ENCODE data around the gene FOXC1. TPM values are rescaled to one million over a fixed set of nuclear protein-coding genes. Genes with fewer than 3 reads are reported as not detected.

FOXC1 gene
- total and polyA plus RNA-seq, 9 of the 15 experiments (the other 6 are each of a cell fraction or from before 2014, with no cell fraction given), result not detected

DNA sequence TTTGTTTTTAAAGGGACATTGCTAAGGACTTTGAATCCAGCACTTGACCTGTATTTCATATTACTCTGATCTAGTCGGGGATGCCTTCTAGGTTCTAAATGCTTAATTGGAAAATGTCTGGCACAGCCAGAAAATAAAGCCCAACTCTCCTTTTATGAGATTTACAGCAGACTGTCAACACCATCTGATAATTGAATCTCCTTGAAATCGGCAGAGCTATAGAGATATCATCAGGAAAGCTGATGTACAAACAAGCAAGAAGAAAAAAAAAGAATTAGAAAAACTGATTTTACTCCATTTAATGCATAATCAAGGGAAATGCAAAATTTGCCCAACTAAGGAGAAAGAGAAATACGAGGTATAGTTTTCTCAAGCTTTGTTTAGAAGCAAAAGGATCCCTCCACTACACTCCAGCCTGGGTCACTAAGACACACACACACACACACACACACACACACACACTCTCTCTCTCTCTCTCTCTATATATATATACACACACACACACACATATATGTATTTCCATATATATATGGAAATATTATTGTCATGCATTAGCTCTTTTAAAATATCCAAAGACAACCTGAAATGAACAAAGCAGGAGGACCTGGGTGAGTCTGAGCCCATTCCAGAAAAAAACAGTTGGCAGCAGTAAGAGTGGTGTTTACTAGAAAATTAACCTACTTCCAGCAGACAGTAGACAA lies 9.5 kb upstream of the FOXC1 start:
- Histone ChIP-seq H3K9me1 (ENCODE audit: control insufficient read depth, insufficient read depth, low read length) (no peaks in the 10 kb centered on the region), H3K79me2 (ENCODE audit: control insufficient read depth, insufficient read depth, low read length) (no peaks in the 10 kb centered on the region), H3K4me2 (ENCODE audit: insufficient read depth, low read length) (no peak overlapping the region), H3K36me3 (ENCODE audit: control insufficient read depth, insufficient read depth, low read length) (no peaks in the 10 kb centered on the region), H3K27ac (ENCODE audit: extremely low read depth, low read depth, low read length) (no peak overlapping the region), H3K9ac (ENCODE audit: insufficient read depth in 1 of 2, low read depth in 2 of 2, low read length in 2 of 2) (no peak overlapping the region), H4K20me1 (replicated peaks; ENCODE audit: control insufficient read depth, insufficient read depth, low read length) (peaks cover 20% of the 10 kb centered on the region; the same call in 1 of the 2 replicates), H3K4me3 (no peak overlapping the region), H3K9me3 (replicated peaks; ENCODE audit: control insufficient read depth, insufficient read depth, low read depth, low read length) (no peaks in the 10 kb centered on the region), H3K4me1 (replicated peaks in 1 of 2; ENCODE audit: control insufficient read depth in 2 of 2, insufficient read depth in 2 of 2, low read length in 2 of 2) (peaks cover 0 to 19% of the 10 kb centered on the region in 2 experiments; a peak in 1 of 5 replicates), H2AFZ (ENCODE audit: low read depth, low read length) (no peak overlapping the region), H3K27me3 (ENCODE audit: control insufficient read depth in 2 of 2, insufficient read depth in 2 of 2, low read length in 2 of 2) (peaks cover 56 to 83% of the 10 kb centered on the region in 2 experiments)
- no peak for DNase-seq (ENCODE audit: extremely low read depth in 1 of 4, low spot score in 3 of 4)
- in situ Hi-C loops (cut with MboI) (loop anchor here (10.0 kb wide), 2 partner anchors 585 to 855 kb away; no protein-coding TSS in a partner anchor), intact Hi-C loops (cut with micrococcal nuclease) (no loop called here)
- POLR2A ChIA-PET, result interaction anchor here (0.6 to 0.7 kb wide), 2 partner anchors 10 to 13 kb away, joined by 3 to 4 read pairs; no protein-coding TSS in a partner anchor
- no peak for FAIRE-seq
- WGBS (ENCODE audit: insufficient coverage, low coverage, missing lambda C conversion rate), result 0% methylated on average over 3 of the region's 3 CpGs
- CTCF ChIA-PET (ENCODE audit: low intra/inter-chr PET ratio), result interaction anchor here (1.3 kb wide), 1 partner anchor 1034 kb away, joined by 3 read pairs; no protein-coding TSS in a partner anchor
- no peak for ATAC-seq
- no peak for TF ChIP-seq SMARCA5 (IDR thresholded peaks at IDR 0.05)
- TF ChIP-seq, protein P1, sequence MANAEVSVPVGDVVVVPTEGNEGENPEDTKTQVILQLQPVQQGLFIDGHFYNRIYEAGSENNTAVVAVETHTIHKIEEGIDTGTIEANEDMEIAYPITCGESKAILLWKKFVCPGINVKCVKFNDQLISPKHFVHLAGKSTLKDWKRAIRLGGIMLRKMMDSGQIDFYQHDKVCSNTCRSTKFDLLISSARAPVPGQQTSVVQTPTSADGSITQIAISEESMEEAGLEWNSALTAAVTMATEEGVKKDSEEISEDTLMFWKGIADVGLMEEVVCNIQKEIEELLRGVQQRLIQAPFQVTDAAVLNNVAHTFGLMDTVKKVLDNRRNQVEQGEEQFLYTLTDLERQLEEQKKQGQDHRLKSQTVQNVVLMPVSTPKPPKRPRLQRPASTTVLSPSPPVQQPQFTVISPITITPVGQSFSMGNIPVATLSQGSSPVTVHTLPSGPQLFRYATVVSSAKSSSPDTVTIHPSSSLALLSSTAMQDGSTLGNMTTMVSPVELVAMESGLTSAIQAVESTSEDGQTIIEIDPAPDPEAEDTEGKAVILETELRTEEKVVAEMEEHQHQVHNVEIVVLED (CRISPR knock-in tag; IDR thresholded peaks at IDR 0.05), result no peak
- TF ChIP-seq ILF3 (IDR thresholded peaks at IDR 0.05; ENCODE audit: borderline replicate concordance), result no peak
- TF ChIP-seq ZFP30 (CRISPR knock-in tag; IDR thresholded peaks at IDR 0.05; ENCODE audit: borderline replicate concordance), result no peak
- no peak for TF ChIP-seq ZNF239 (CRISPR knock-in tag; IDR thresholded peaks at IDR 0.05)
- no peak for TF ChIP-seq ZNF699 (CRISPR knock-in tag; IDR thresholded peaks at IDR 0.05; ENCODE audit: insufficient replicate concordance)
- TF ChIP-seq, protein P2, sequence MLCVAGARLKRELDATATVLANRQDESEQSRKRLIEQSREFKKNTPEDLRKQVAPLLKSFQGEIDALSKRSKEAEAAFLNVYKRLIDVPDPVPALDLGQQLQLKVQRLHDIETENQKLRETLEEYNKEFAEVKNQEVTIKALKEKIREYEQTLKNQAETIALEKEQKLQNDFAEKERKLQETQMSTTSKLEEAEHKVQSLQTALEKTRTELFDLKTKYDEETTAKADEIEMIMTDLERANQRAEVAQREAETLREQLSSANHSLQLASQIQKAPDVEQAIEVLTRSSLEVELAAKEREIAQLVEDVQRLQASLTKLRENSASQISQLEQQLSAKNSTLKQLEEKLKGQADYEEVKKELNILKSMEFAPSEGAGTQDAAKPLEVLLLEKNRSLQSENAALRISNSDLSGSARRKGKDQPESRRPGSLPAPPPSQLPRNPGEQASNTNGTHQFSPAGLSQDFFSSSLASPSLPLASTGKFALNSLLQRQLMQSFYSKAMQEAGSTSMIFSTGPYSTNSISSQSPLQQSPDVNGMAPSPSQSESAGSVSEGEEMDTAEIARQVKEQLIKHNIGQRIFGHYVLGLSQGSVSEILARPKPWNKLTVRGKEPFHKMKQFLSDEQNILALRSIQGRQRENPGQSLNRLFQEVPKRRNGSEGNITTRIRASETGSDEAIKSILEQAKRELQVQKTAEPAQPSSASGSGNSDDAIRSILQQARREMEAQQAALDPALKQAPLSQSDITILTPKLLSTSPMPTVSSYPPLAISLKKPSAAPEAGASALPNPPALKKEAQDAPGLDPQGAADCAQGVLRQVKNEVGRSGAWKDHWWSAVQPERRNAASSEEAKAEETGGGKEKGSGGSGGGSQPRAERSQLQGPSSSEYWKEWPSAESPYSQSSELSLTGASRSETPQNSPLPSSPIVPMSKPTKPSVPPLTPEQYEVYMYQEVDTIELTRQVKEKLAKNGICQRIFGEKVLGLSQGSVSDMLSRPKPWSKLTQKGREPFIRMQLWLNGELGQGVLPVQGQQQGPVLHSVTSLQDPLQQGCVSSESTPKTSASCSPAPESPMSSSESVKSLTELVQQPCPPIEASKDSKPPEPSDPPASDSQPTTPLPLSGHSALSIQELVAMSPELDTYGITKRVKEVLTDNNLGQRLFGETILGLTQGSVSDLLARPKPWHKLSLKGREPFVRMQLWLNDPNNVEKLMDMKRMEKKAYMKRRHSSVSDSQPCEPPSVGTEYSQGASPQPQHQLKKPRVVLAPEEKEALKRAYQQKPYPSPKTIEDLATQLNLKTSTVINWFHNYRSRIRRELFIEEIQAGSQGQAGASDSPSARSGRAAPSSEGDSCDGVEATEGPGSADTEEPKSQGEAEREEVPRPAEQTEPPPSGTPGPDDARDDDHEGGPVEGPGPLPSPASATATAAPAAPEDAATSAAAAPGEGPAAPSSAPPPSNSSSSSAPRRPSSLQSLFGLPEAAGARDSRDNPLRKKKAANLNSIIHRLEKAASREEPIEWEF (CRISPR knock-in tag; IDR thresholded peaks at IDR 0.05), result no peak
- TF ChIP-seq NFIX (CRISPR knock-in tag; IDR thresholded peaks at IDR 0.05; ENCODE audit: low read depth), result no peak
- no TSS peak for BruUV-seq (replicated peaks)

Measured in K562 (cell line).